Mesendoderm (in vitro differentiated cells): ENCODE measurements around the gene PCBP4.

Experiments used
- DNase-seq: peaks from one replicate; pipeline ENCODE4 v3.0.0; 2013
- H2AK5ac ChIP-seq: 2 replicates; pipeline ENCODE4 v1.6.1; 2013; ENCODE audit warnings: low read length, inconsistent platforms
- H2BK120ac ChIP-seq: 2 replicates; pipeline ENCODE4 v1.6.1; 2013; ENCODE audit warnings: low read depth, mild to moderate bottlenecking, low read length, moderate library complexity, mixed read lengths
- H2BK15ac ChIP-seq: replicated peaks from 2 replicates; pipeline ENCODE4 v1.6.1; 2013; ENCODE audit warnings: low read depth, mild to moderate bottlenecking, moderate library complexity
- H2BK5ac ChIP-seq: 2 replicates; pipeline ENCODE4 v1.6.1; 2013; ENCODE audit warnings: low read length, inconsistent platforms
- H3K18ac ChIP-seq: 2 replicates; pipeline ENCODE4 v1.6.1; 2013; ENCODE audit warnings: mild to moderate bottlenecking, low read length, mixed read lengths
- H3K23ac ChIP-seq: one replicate; pipeline ENCODE4 v1.6.1; 2013; ENCODE audit warnings: low read length
- H3K27ac ChIP-seq: 2 replicates; pipeline ENCODE4 v1.5.1; 2013; ENCODE audit warnings: low read depth, mild to moderate bottlenecking, inconsistent platforms, low read length, moderate library complexity
- H3K27me3 ChIP-seq: 2 replicates; pipeline ENCODE4 v1.6.1; 2013; ENCODE audit warnings: low read length, control low read depth, mild to moderate bottlenecking, inconsistent platforms; ENCODE audit not compliant: insufficient read depth, poor library complexity
- H3K36me3 ChIP-seq: 2 replicates; pipeline ENCODE4 v1.6.1; 2013; ENCODE audit warnings: low read length, inconsistent platforms; ENCODE audit not compliant: control insufficient read depth, insufficient read depth
- H3K4ac ChIP-seq: one replicate; pipeline ENCODE4 v1.6.1; 2013; ENCODE audit warnings: low read depth, mild to moderate bottlenecking, low read length, moderate library complexity
- H3K4me1 ChIP-seq: 2 replicates; pipeline ENCODE4 v1.6.1; 2013; ENCODE audit warnings: low read depth, low read length, inconsistent platforms; ENCODE audit not compliant: control insufficient read depth
- H3K4me2 ChIP-seq: 2 replicates; pipeline ENCODE4 v1.6.1; 2013; ENCODE audit warnings: low read length
- H3K4me3 ChIP-seq: 2 replicates; pipeline ENCODE4 v1.5.1; 2013; ENCODE audit warnings: mild to moderate bottlenecking, low read length
- H3K56ac ChIP-seq: one replicate; pipeline ENCODE4 v1.6.1; 2013; ENCODE audit warnings: low read length
- H3K79me1 ChIP-seq: 2 replicates; pipeline ENCODE4 v1.6.1; 2013; ENCODE audit warnings: low read length, inconsistent platforms
- H3K79me2 ChIP-seq: 2 replicates; pipeline ENCODE4 v1.6.1; 2013; ENCODE audit warnings: mild to moderate bottlenecking, low read length; ENCODE audit not compliant: control insufficient read depth, insufficient read depth
- H3K9ac ChIP-seq: 2 replicates; pipeline ENCODE4 v1.6.1; 2013; ENCODE audit warnings: low read length, inconsistent platforms
- H4K5ac ChIP-seq: one replicate; pipeline ENCODE4 v1.6.1; 2013; ENCODE audit warnings: low read length
- H4K8ac ChIP-seq: one replicate; pipeline ENCODE4 v1.6.1; 2013; ENCODE audit warnings: low read depth, mild to moderate bottlenecking, control low read depth, low read length, moderate library complexity
- WGBS: extraction: QIAGEN DNeasy Blood & Tissue Kit; methylation state at CpG from one replicate; pipeline ENCODE4 v1.1.7; 2013; ENCODE audit warnings: low lambda C conversion rate, missing lambda C conversion rate; ENCODE audit not compliant: insufficient coverage; ENCODE audit errors: extremely low coverage; 5-methylcytosine and 5-hydroxymethylcytosine counted together

PCBP4 gene

GRCh38 chr3:51959651-51960050 is 7.6 kb downstream of the PCBP4 start:
- Histone ChIP-seq H3K27me3 (peaks cover 9% of the 10 kb centered on the region), H2BK5ac (no peak overlapping the region), H3K36me3 (peaks cover 3% of the 10 kb centered on the region), H3K4me2 (no peak overlapping the region), H3K4me3 (no peak overlapping the region), H3K79me1 (no peaks in the 10 kb centered on the region), H3K79me2 (no peaks in the 10 kb centered on the region), H4K8ac (no peak overlapping the region), H3K4me1 (no peaks in the 10 kb centered on the region), H3K9ac (no peak overlapping the region), H3K56ac (no peak overlapping the region), H2BK15ac (no peak overlapping the region), H3K4ac (no peak overlapping the region), H3K23ac (no peak overlapping the region), H4K5ac (no peak overlapping the region), H2AK5ac (no peak overlapping the region), H2BK120ac (no peak overlapping the region), H3K27ac (no peak overlapping the region), H3K18ac (no peak overlapping the region)
- no peak for DNase-seq
- no CpG with 5 or more reads among the region's 7 CpGs for whole genome bisulfite sequencing

DNA sequence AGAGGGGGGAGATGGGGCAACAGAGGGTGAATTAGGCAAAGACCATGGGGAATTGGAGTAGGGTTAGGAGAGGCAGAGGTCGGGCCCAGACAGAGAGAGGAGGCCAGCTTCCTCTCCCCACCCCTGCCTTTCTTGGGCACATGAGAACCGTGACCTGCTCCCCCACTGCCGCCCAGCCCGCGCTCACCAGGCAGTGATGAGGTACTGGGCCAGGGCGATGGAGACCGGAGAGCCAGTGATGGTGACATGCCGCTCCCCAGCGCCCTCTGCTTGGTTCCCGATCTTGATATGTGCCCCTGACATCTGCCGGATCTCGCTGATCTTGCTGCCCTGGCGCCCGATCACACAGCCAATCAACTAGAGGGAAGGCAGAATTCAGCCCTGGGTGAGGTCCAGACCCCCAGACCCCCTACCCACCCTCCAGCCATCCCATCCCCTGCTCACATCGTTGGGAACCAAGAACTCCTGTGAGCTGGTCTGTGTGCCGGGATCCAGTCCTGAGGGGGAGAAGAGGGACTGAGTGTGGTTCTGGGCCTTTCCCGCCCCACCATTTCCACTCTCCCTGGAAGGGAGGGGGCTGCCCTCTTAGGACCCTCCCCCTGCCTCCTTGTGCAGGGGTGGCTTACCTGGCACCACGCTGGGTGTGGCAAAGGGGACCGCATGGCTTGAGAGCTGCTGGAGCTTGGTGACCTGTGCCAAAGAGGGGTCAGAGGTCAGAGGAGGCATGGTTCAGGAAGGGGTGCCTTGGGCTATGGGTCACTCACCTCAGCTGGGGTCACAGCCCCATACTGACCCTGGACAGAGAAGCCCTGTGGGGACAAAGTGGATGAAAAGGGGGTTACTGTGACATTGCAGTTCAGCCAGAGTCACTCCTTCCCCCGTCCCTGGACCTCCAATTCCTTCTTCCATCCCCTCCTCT is 8.4 kb downstream of the PCBP4 start:
- H3K27me3 ChIP-seq, result peaks cover 14% of the 10 kb centered on the region

GRCh38 chr3:51957520-51958205 is 9.6 kb downstream of the PCBP4 start:
- Histone ChIP-seq H3K27me3 (peaks cover 18% of the 10 kb centered on the region), H2AK5ac (no peak overlapping the region), H2BK120ac (no peak overlapping the region), H3K18ac (no peak overlapping the region), H3K4ac (no peak overlapping the region), H3K36me3 (peaks cover 3% of the 10 kb centered on the region), H3K9ac (no peak overlapping the region), H3K4me2 (no peak overlapping the region), H3K79me2 (no peaks in the 10 kb centered on the region), H3K23ac (no peak overlapping the region), H2BK5ac (no peak overlapping the region), H4K8ac (no peak overlapping the region), H4K5ac (no peak overlapping the region), H3K4me1 (no peaks in the 10 kb centered on the region), H3K4me3 (no peak overlapping the region), H3K79me1 (no peaks in the 10 kb centered on the region), H2BK15ac (no peak overlapping the region), H3K56ac (no peak overlapping the region), H3K27ac (no peak overlapping the region)
- no CpG with 5 or more reads among the region's 15 CpGs for WGBS
- DNase-seq, result no peak

More for the DNA sequence above, 8.4 kb downstream of the PCBP4 start:
- Histone ChIP-seq H2BK5ac (no peak overlapping the region), H3K56ac (no peak overlapping the region), H4K5ac (no peak overlapping the region), H3K9ac (no peak overlapping the region), H2AK5ac (no peak overlapping the region), H3K4me2 (no peak overlapping the region), H2BK15ac (no peak overlapping the region), H3K23ac (no peak overlapping the region), H3K4ac (no peak overlapping the region), H2BK120ac (no peak overlapping the region), H3K4me3 (no peak overlapping the region), H3K79me2 (no peaks in the 10 kb centered on the region), H4K8ac (no peak overlapping the region), H3K18ac (no peak overlapping the region), H3K4me1 (no peaks in the 10 kb centered on the region), H3K79me1 (no peaks in the 10 kb centered on the region), H3K36me3 (peaks cover 3% of the 10 kb centered on the region), H3K27ac (no peak overlapping the region)
- no peak for DNase-seq
- no CpG with 5 or more reads among the region's 20 CpGs for WGBS

DNA sequence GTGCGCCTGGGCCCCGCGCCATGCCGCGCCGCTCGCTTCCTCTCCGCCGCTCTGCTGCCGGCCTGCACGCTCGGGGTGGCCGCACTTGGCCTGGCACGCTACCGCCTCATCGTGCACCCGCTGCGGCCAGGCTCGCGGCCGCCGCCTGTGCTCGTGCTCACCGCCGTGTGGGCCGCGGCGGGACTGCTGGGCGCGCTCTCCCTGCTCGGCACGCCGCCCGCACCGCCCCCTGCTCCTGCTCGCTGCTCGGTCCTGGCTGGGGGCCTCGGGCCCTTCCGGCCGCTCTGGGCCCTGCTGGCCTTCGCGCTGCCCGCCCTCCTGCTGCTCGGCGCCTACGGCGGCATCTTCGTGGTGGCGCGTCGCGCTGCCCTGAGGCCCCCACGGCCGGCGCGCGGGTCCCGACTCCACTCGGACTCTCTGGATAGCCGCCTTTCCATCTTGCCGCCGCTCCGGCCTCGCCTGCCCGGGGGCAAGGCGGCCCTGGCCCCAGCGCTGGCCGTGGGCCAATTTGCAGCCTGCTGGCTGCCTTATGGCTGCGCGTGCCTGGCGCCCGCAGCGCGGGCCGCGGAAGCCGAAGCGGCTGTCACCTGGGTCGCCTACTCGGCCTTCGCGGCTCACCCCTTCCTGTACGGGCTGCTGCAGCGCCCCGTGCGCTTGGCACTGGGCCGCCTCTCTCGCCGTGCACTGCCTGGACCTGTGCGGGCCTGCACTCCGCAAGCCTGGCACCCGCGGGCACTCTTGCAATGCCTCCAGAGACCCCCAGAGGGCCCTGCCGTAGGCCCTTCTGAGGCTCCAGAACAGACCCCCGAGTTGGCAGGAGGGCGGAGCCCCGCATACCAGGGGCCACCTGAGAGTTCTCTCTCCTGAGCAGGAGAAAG is 11.1 kb downstream of the PCBP4 start:
- Histone ChIP-seq H4K8ac (no peak overlapping the region), H3K4me2 (peak overlapping the region; percentile 68), H2AK5ac (no peak overlapping the region), H3K4me1 (no peaks in the 10 kb centered on the region), H3K4ac (no peak overlapping the region), H3K36me3 (peaks cover 3% of the 10 kb centered on the region), H3K79me2 (no peaks in the 10 kb centered on the region), H3K79me1 (no peaks in the 10 kb centered on the region), H2BK15ac (no peak overlapping the region), H2BK5ac (no peak overlapping the region), H3K18ac (peak overlapping the region; percentile 19), H3K27ac (no peak overlapping the region), H3K23ac (no peak overlapping the region), H3K9ac (peak overlapping the region; percentile 71), H3K27me3 (peaks cover 18% of the 10 kb centered on the region), H2BK120ac (no peak overlapping the region), H4K5ac (no peak overlapping the region), H3K4me3 (no peak overlapping the region), H3K56ac (peak overlapping the region; percentile 80)
- DNase-seq, result peak; percentile 83
- WGBS, result no CpG with 5 or more reads among the region's 97 CpGs

DNA sequence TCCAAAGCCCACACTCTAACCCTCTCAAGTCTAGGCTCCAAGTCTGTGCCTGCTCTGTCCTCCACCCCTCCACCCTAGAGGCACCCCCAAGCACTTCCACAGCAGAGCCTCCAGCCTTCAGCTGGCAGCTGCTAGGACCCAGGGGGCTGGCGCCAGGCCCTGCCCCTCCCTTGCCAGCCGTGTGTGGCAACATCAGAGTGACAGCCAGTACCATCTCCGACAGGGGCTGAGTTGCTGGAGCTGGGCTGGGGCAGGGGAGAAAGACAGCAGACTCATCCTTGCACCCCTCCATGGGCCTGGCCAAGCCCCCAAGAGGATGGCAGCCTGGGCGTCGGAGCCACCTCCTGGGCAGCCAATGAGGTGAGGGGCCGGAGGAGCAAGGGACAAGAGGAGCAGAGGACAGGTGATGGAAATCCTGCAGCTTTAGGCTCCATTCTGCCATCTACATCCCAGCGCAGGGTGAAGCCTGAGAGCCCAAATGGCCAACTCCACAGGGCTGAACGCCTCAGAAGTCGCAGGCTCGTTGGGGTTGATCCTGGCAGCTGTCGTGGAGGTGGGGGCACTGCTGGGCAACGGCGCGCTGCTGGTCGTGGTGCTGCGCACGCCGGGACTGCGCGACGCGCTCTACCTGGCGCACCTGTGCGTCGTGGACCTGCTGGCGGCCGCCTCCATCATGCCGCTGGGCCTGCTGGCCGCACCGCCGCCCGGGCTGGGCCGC is 11.9 kb downstream of the PCBP4 start, which contains the start of gene GPR62:
TSS of gene GPR62 (plus strand) at position 207 of the 718 bp plus-strand sequence. CDS start at position 479, 272 bp downstream.
- Histone ChIP-seq H2BK5ac (no peak within 1 kb of the TSS), H2BK15ac (no peak within 1 kb of the TSS), H3K9ac (peak within 1 kb of the TSS; percentile 71), H3K4me1 (no peaks in the 10 kb centered on the region), H3K27ac (no peak within 1 kb of the TSS), H3K56ac (peak within 1 kb of the TSS; percentile 80), H3K18ac (peak within 1 kb of the TSS; percentile 19), H2BK120ac (no peak within 1 kb of the TSS), H3K4me2 (peak within 1 kb of the TSS; percentile 68), H4K8ac (no peak within 1 kb of the TSS), H4K5ac (no peak within 1 kb of the TSS), H3K36me3 (peaks cover 3% of the 10 kb centered on the region), H3K79me2 (no peaks in the 10 kb centered on the region), H2AK5ac (no peak within 1 kb of the TSS), H3K4ac (no peak within 1 kb of the TSS), H3K4me3 (no peak within 1 kb of the TSS), H3K79me1 (no peaks in the 10 kb centered on the region), H3K23ac (peak within 1 kb of the TSS; percentile 15), H3K27me3 (peaks cover 18% of the 10 kb centered on the region)
- DNase-seq, result no peak
- WGBS, result no CpG with 5 or more reads among the region's 33 CpGs
